ENCODE data around the gene EMC9. TPM values are rescaled to one million over a fixed set of nuclear protein-coding genes. Genes with fewer than 3 reads are reported as not detected.

Gene EMC9
- total and polyA plus RNA-seq, 2 donors (not counting 1 experiment from before 2014, with no cell fraction given): 24.7 to 25.9 TPM

DNA sequence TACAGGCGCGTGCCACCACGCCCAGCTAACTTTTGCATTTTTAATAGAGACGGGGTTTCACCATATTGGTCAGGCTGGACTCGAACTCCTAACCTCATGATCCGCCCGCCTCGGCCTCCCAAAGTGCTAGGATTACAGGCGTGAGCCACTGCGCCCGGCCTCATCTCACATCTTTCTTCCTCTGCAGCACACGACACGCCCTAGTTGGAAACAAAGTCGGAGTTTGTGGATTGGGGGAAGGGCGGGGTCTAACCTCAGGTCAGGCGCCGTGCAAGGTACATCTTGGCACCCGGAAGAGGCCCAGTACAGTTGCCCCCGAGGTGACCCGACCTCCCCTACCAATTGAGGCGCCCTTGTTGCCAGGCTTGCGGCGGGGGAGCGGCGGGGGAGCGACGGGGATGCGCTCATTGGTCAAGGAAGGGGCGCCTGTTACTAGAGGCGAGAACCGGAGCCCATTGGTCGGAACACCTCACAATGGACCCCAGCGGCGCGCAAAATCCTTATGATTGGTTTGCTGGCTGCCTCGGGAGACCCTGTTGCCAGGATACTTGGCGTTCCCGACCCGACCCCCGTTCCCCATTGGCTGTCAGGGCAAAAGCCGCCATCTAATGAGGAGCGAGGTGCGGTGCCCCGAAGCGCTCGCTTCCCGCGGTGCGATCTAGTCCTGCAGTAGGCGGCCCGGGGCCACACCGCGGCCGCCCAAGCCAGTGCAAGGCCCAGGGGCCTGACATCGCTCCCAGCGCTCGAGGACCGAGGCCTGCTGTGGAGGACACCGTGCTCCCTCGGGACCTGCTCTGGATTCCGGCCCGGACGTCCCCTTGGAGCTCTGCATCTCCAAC lies 30.2 kb upstream of the EMC9 start, which contains the start of gene REC8:
Gene REC8 (plus strand): TSS at position 659 of the 839 bp plus-strand sequence. CDS start 473 bp downstream, outside the sequence.
- Histone ChIP-seq H3K79me2 (ENCODE audit: control insufficient read depth, insufficient read depth, low read length) (no peaks in the 10 kb centered on the region), H3K36me3 (replicated peaks in 1 of 2; ENCODE audit: control extremely low read depth in 1 of 2, control insufficient read depth in 1 of 2, extremely low read depth in 1 of 2, insufficient read depth in 2 of 2, low read length in 1 of 2) (peaks cover 0 to 18% of the 10 kb centered on the region in 2 experiments), H3K4me1 (ENCODE audit: control insufficient read depth in 2 of 2, insufficient read depth in 2 of 2, low read length in 2 of 2) (peaks cover 11 to 23% of the 10 kb centered on the region in 2 donors), H3K27ac (ENCODE audit: low read length in 2 of 2) (no peak within 1 kb of the TSS), H3K4me2 (replicated peaks; ENCODE audit: low read depth, low read length, poor library complexity, severe bottlenecking) (peak within 1 kb of the TSS; percentile 92), H3K9ac (ENCODE audit: low read length) (peak within 1 kb of the TSS; percentile 70), H3K4me3 (ENCODE audit: control extremely low read depth in 1 of 5, extremely low read depth in 1 of 5, insufficient read depth in 1 of 5, low read depth in 2 of 5, low read length in 4 of 5) (peak within 1 kb of the TSS; percentile 47 to 72 (median 60)), H3K9me3 (ENCODE audit: control extremely low read depth in 1 of 3, control insufficient read depth in 2 of 3, insufficient read depth in 1 of 3, low read length in 2 of 3) (no peaks in the 10 kb centered on the region), H2AFZ (ENCODE audit: insufficient read depth, low read depth, low read length, poor library complexity, severe bottlenecking) (peak within 1 kb of the TSS; percentile 65), H4K20me1 (ENCODE audit: control insufficient read depth, insufficient read depth, low read length, poor library complexity, severe bottlenecking) (peaks cover 7% of the 10 kb centered on the region), H3K27me3 (replicated peaks in 1 of 4; ENCODE audit: control extremely low read depth in 1 of 4, control insufficient read depth in 3 of 4, insufficient read depth in 4 of 4, low read length in 3 of 4) (no peaks in the 10 kb centered on the region)
- ATAC-seq (ENCODE audit: low read depth): peak; percentile 92
- Mint-ChIP-seq H3K27me3 (no peaks in the 10 kb centered on the region), H3K4me1 (peaks cover 20% of the 10 kb centered on the region), H3K27ac (peak within 1 kb of the TSS; percentile 79), H3K9me3 (ENCODE audit: insufficient read depth) (no peaks in the 10 kb centered on the region), H3K4me3 (peak within 1 kb of the TSS; percentile 93)
- WGBS (ENCODE audit: insufficient coverage): 4% methylated on average over 56 of the region's 63 CpGs
- peak; percentile 89 for DNase-seq
- intact Hi-C loops (cut with micrococcal nuclease): loop anchor here (1.0 kb wide), 4 partner anchors 10 to 56 kb away; partner anchors contain the start of genes IPO4, IRF9 and RNF31
- ChIA-PET POLR2A (interaction anchor here (0.7 to 2.0 kb wide), 7 partner anchors 10 to 63 kb away, joined by 4 to 18 read pairs (median 6); partner anchors contain the start of genes CHMP4A, DCAF11, IPO4 and IRF9), CTCF (interaction anchor here (0.7 to 3.1 kb wide), 2 partner anchors 11 to 105 kb away, joined by 3 to 22 read pairs; partner anchors contain the start of gene IRF9)
- TF ChIP-seq, protein P1, sequence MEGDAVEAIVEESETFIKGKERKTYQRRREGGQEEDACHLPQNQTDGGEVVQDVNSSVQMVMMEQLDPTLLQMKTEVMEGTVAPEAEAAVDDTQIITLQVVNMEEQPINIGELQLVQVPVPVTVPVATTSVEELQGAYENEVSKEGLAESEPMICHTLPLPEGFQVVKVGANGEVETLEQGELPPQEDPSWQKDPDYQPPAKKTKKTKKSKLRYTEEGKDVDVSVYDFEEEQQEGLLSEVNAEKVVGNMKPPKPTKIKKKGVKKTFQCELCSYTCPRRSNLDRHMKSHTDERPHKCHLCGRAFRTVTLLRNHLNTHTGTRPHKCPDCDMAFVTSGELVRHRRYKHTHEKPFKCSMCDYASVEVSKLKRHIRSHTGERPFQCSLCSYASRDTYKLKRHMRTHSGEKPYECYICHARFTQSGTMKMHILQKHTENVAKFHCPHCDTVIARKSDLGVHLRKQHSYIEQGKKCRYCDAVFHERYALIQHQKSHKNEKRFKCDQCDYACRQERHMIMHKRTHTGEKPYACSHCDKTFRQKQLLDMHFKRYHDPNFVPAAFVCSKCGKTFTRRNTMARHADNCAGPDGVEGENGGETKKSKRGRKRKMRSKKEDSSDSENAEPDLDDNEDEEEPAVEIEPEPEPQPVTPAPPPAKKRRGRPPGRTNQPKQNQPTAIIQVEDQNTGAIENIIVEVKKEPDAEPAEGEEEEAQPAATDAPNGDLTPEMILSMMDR (IDR thresholded peaks at IDR 0.05): no peak
- no peak for TF ChIP-seq EZH2 (IDR thresholded peaks at IDR 0.05; ENCODE audit: borderline replicate concordance, insufficient read depth, low read depth, low read length, poor library complexity, severe bottlenecking)
